ENCODE measurements around the gene SDK1. TPM values are rescaled to one million over a fixed set of nuclear protein-coding genes. Genes with fewer than 3 reads are reported as not detected.

Gene SDK1
- total and polyA plus RNA-seq, 2 donors (not counting 3 experiments of a cell fraction or from before 2014, with no cell fraction given) = 1.6 to 3.9 TPM

DNA sequence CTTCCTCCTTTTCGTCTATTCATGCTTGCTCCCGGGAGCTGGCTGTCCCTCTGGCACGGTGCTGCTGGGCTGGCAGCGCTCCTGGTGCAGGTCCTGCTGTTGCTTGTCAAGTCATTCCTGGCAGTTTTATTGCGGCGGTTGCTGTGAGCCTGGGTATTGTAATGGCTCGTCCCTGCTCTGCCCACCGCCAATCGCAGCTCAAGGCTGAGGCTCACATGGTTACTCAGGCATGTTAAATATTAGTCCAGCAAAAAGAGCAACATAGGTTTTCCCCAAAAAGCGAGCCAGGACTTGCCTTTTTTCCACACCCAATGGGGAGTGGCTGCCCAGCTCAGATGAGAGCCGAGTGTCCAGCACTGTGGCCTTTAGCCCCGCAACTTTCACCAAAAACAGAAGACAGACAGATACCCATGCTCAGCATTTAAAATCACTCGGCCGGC lies 888.1 kb downstream of the SDK1 start:
- no peaks in the 10 kb centered on the region for H3K4me1 ChIP-seq (ENCODE audit: control insufficient read depth, extremely low read depth, insufficient read depth, low read length)
- no peak overlapping the region for H2AFZ ChIP-seq (ENCODE audit: low read depth, low read length)
- dilution Hi-C loops (cut with MboI; ENCODE audit: extremely low pct_ligation_motif_present, low sequenced_read_pairs) = no loop called here
- no TSS peak for BruUV-seq (replicated peaks)
- H3K9me1 ChIP-seq (replicated peaks; ENCODE audit: control insufficient read depth, extremely low read depth, insufficient read depth, low read length) = no peaks in the 10 kb centered on the region
- no peak overlapping the region for H3K27ac ChIP-seq (ENCODE audit: insufficient read depth, low read depth, low read length)
- no peak overlapping the region for H3K4me2 ChIP-seq (ENCODE audit: insufficient read depth, low read length)
- no peaks in the 10 kb centered on the region for H3K9me3 ChIP-seq (replicated peaks; ENCODE audit: control insufficient read depth, insufficient read depth, low read length)
- no peaks in the 10 kb centered on the region for H4K20me1 ChIP-seq (replicated peaks; ENCODE audit: control insufficient read depth, extremely low read depth, insufficient read depth, low read length)
- no peaks in the 10 kb centered on the region for H3K27me3 ChIP-seq (ENCODE audit: control insufficient read depth in 2 of 2, insufficient read depth in 2 of 2, low read length in 2 of 2)
- H3K79me2 ChIP-seq (ENCODE audit: control insufficient read depth, insufficient read depth, low read length) = no peaks in the 10 kb centered on the region
- POLR2A ChIA-PET = no interaction called here
- no peaks in the 10 kb centered on the region for H3K36me3 ChIP-seq (ENCODE audit: control insufficient read depth in 2 of 2, extremely low read depth in 1 of 2, insufficient read depth in 2 of 2, low read length in 2 of 2)
- no peak for TF ChIP-seq JUN (IDR thresholded peaks at IDR 0.05; ENCODE audit: borderline replicate concordance, insufficient read depth, insufficient read length, low read depth)
- TF ChIP-seq, protein P1, sequence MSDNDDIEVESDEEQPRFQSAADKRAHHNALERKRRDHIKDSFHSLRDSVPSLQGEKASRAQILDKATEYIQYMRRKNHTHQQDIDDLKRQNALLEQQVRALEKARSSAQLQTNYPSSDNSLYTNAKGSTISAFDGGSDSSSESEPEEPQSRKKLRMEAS (IDR thresholded peaks at IDR 0.05; ENCODE audit: insufficient read depth, insufficient read length) = no peak
- TF ChIP-seq POLR2A (IDR thresholded peaks at IDR 0.05; ENCODE audit: low read depth, low read length) = no peak
- no peak for TF ChIP-seq POLR2AphosphoS5 (IDR thresholded peaks at IDR 0.05; ENCODE audit: insufficient read depth, low read depth, low read length)
- no peak overlapping the region for H3K9ac ChIP-seq (replicated peaks; ENCODE audit: extremely low read depth, insufficient read depth, low read length)
- DNase-seq (ENCODE audit: low read depth, low spot score) = no peak
- no peak for FAIRE-seq
- CTCF ChIA-PET = no interaction called here
- intact Hi-C loops (cut with micrococcal nuclease) = no loop called here
- H3K4me3 ChIP-seq (replicated peaks in 1 of 3; ENCODE audit: insufficient read depth in 1 of 3, low read depth in 1 of 3, low read length in 3 of 3) = no peak overlapping the region

DNA sequence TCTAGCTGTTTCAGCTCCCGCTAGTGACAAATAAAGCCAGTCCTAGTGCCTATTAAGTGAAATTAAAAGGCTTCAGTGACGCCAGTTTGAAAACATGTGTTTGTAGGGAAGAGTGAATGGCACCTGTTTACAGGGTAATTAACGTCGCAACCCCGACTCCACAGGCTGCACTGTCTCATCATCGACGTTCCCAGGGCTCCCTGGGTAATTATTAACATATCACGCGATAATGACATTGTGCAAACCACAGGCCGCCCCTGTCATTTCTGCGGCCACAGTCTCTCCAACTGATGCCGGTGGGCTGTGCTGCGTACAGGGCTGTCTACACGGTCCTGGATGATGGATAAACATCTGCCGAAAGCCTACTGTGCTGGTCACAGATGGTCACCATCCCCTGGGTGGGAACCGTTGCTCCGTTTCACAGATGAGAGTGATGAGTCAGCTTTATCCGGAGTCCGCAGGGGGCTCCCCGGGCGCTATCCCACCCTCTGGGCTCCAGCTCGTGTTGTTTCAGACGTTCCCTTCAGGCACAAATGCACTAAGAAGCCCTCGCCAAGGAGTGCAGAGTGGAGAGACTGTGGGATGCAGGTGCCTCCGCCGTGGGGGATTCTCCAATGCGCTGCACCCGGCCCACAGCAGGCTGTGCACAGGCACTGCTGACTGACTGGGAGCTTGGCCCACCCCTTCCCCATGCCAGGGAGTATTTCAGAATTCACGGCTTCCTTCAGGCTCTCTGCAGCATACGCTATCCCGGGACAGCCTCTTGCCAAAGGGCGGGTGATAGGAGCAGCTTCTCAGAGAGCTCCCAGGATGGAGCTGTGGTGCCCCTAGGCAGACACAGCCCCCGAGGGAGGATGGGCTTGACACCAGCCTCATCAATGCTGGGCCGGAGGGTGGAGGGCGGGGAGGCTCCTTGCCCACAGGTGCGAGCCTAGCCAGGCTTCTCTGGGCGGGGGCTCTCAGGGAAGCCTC lies 889.2 kb downstream of the SDK1 start:
- FAIRE-seq (no peak), DNase-seq (ENCODE audit: low read depth, low spot score) (no peak)
- Histone ChIP-seq H2AFZ (ENCODE audit: low read depth, low read length) (no peak overlapping the region), H3K4me1 (ENCODE audit: control insufficient read depth, extremely low read depth, insufficient read depth, low read length) (no peaks in the 10 kb centered on the region), H3K79me2 (ENCODE audit: control insufficient read depth, insufficient read depth, low read length) (no peaks in the 10 kb centered on the region), H3K9ac (replicated peaks; ENCODE audit: extremely low read depth, insufficient read depth, low read length) (no peak overlapping the region), H3K27ac (ENCODE audit: insufficient read depth, low read depth, low read length) (no peak overlapping the region), H3K9me3 (replicated peaks; ENCODE audit: control insufficient read depth, insufficient read depth, low read length) (no peaks in the 10 kb centered on the region), H4K20me1 (replicated peaks; ENCODE audit: control insufficient read depth, extremely low read depth, insufficient read depth, low read length) (no peaks in the 10 kb centered on the region), H3K36me3 (ENCODE audit: control insufficient read depth in 2 of 2, extremely low read depth in 1 of 2, insufficient read depth in 2 of 2, low read length in 2 of 2) (no peaks in the 10 kb centered on the region), H3K4me2 (ENCODE audit: insufficient read depth, low read length) (no peak overlapping the region), H3K27me3 (ENCODE audit: control insufficient read depth in 2 of 2, insufficient read depth in 2 of 2, low read length in 2 of 2) (no peaks in the 10 kb centered on the region), H3K4me3 (replicated peaks in 1 of 3; ENCODE audit: insufficient read depth in 1 of 3, low read depth in 1 of 3, low read length in 3 of 3) (no peak overlapping the region), H3K9me1 (replicated peaks; ENCODE audit: control insufficient read depth, extremely low read depth, insufficient read depth, low read length) (no peaks in the 10 kb centered on the region)
- ChIA-PET CTCF (no interaction called here), POLR2A (no interaction called here)
- TF ChIP-seq EZH2 (IDR thresholded peaks at IDR 0.05; ENCODE audit: borderline replicate concordance, low read depth, low read length, severe bottlenecking) (no peak), GATA2 (IDR thresholded peaks at IDR 0.05; ENCODE audit: insufficient read depth, insufficient read length, low read depth, low read length) (no peak), FOS (IDR thresholded peaks at IDR 0.05; ENCODE audit: borderline replicate concordance, insufficient read depth, low read length) (no peak), MYC (IDR thresholded peaks at IDR 0.05; ENCODE audit: low read depth, low read length) (no peak), POLR2AphosphoS5 (IDR thresholded peaks at IDR 0.05; ENCODE audit: insufficient read depth, low read depth, low read length) (no peak), POLR2A (IDR thresholded peaks at IDR 0.05; ENCODE audit: low read depth, low read length) (no peak)
- TF ChIP-seq, protein P1 (IDR thresholded peaks at IDR 0.05; ENCODE audit: insufficient read depth, insufficient read length) = no peak
- dilution Hi-C loops (cut with MboI; ENCODE audit: extremely low pct_ligation_motif_present, low sequenced_read_pairs) = no loop called here
- intact Hi-C loops (cut with micrococcal nuclease) = no loop called here
- BruUV-seq (replicated peaks) = no TSS peak

Measured in endothelial cell of umbilical vein (primary cell).